GM18526 (cell line): ENCODE data around the gene SQSTM1.

ENCODE experiments used
- POLR2A ChIP-seq: IDR thresholded peaks from 3 replicates; pipeline ENCODE4 v1.6.1; 2011; ENCODE audit not compliant: insufficient read length; ENCODE audit errors: extremely low read depth

Gene SQSTM1

GRCh38 chr5:179791881-179792611 is 28.7 kb upstream of the SQSTM1 start:
- TF ChIP-seq POLR2A = no peak

- no peak for TF ChIP-seq POLR2A
These were observed 27.9 kb upstream of the SQSTM1 start for GRCh38 chr5:179792612-179793467.

- peak; percentile 38 for TF ChIP-seq POLR2A
These were observed 27.1 kb upstream of the SQSTM1 start, which contains the start of gene LTC4S for GRCh38 chr5:179793468-179794139. Gene LTC4S, plus strand, starts transcription at chr5:179793986. Its CDS starts 95 bp downstream, at chr5:179794081.

- TF ChIP-seq POLR2A = no peak
These were observed 26.5 kb upstream of the SQSTM1 start for GRCh38 chr5:179794171-179794570.

- TF ChIP-seq POLR2A = no peak
These were observed 26.1 kb upstream of the SQSTM1 start for GRCh38 chr5:179794575-179794974.

GRCh38 chr5:179795049-179795862 is 25.4 kb upstream of the SQSTM1 start:
- TF ChIP-seq POLR2A = no peak

- TF ChIP-seq POLR2A = peak; percentile 51
These were observed 24.6 kb upstream of the SQSTM1 start for GRCh38 chr5:179795863-179796833.

- no peak for TF ChIP-seq POLR2A
These were observed 23.7 kb upstream of the SQSTM1 start for GRCh38 chr5:179796877-179797608.

GRCh38 chr5:179797741-179798140 is 23.0 kb upstream of the SQSTM1 start:
- TF ChIP-seq POLR2A = no peak

- TF ChIP-seq POLR2A = no peak
These were observed 22.4 kb upstream of the SQSTM1 start for GRCh38 chr5:179798144-179798770.

GRCh38 chr5:179798771-179799643 is 21.7 kb upstream of the SQSTM1 start:
- TF ChIP-seq POLR2A = no peak

- TF ChIP-seq POLR2A = no peak
These were observed 21.1 kb upstream of the SQSTM1 start for GRCh38 chr5:179799644-179799973.
